PFSK-1 (cell line): Measurements from ENCODE around the gene LMAN2.

Source experiments
- FOXP2 ChIP-seq: optimal IDR thresholded peaks from 2 replicates; pipeline ENCODE3; 2011; ENCODE audit warnings: borderline replicate concordance, control low read depth, inconsistent platforms; ENCODE audit not compliant: insufficient read depth; ENCODE audit errors: extremely low read length, extremely low read depth
- POLR2AphosphoS5 ChIP-seq: IDR thresholded peaks from 2 replicates; pipeline ENCODE4 v1.6.1; 2012; ENCODE audit warnings: low read depth, mild to moderate bottlenecking, control low read depth, low read length, moderate library complexity
- SIN3A ChIP-seq: IDR thresholded peaks from 2 replicates; pipeline ENCODE4 v1.6.1; 2012; ENCODE audit warnings: mild to moderate bottlenecking, low read length, moderate library complexity, borderline replicate concordance; ENCODE audit not compliant: insufficient read depth
- TAF1 ChIP-seq: IDR thresholded peaks from 2 replicates; pipeline ENCODE4 v1.6.1; 2012; ENCODE audit warnings: low read length, control low read depth, borderline replicate concordance; ENCODE audit not compliant: insufficient read depth
- TF ChIP-seq, protein P1 (sequence below), 2 experiments: IDR thresholded peaks; 2 replicates each; pipeline versions ENCODE4 v1.6.1 to v1.8.0; 2011 to 2012; ENCODE audit warnings: low read depth in 2 of 2, low read length in 2 of 2, control low read depth in 1 of 2, inconsistent platforms in 1 of 2, mild to moderate bottlenecking in 1 of 2, moderate library complexity in 1 of 2; ENCODE audit not compliant: insufficient read depth in 1 of 2

The LMAN2 gene

DNA sequence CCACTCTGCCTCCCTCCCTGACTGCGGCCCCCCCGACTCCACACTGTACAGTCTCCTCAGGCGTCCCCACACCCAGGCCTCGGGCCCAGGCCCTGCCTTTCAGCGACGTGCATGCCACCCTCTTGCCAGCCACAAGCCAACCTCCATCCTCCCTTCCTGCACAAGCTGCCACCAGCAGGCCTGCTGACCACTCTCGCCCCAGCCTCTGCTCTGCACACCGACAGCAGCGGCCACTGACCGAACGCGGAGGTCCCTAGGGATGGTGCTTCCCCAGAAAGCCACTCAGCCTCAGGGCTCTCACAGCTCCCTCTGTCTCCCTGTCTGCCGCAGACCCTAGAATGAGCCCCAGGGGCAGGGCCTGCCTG, 18.6 kb downstream of the LMAN2 start:
- TF ChIP-seq, protein P1, sequence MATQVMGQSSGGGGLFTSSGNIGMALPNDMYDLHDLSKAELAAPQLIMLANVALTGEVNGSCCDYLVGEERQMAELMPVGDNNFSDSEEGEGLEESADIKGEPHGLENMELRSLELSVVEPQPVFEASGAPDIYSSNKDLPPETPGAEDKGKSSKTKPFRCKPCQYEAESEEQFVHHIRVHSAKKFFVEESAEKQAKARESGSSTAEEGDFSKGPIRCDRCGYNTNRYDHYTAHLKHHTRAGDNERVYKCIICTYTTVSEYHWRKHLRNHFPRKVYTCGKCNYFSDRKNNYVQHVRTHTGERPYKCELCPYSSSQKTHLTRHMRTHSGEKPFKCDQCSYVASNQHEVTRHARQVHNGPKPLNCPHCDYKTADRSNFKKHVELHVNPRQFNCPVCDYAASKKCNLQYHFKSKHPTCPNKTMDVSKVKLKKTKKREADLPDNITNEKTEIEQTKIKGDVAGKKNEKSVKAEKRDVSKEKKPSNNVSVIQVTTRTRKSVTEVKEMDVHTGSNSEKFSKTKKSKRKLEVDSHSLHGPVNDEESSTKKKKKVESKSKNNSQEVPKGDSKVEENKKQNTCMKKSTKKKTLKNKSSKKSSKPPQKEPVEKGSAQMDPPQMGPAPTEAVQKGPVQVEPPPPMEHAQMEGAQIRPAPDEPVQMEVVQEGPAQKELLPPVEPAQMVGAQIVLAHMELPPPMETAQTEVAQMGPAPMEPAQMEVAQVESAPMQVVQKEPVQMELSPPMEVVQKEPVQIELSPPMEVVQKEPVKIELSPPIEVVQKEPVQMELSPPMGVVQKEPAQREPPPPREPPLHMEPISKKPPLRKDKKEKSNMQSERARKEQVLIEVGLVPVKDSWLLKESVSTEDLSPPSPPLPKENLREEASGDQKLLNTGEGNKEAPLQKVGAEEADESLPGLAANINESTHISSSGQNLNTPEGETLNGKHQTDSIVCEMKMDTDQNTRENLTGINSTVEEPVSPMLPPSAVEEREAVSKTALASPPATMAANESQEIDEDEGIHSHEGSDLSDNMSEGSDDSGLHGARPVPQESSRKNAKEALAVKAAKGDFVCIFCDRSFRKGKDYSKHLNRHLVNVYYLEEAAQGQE (IDR thresholded peaks at IDR 0.05; ENCODE audit: insufficient read depth in 1 of 2, low read depth in 2 of 2, low read length in 2 of 2): no peak
- TF ChIP-seq FOXP2: no peak

DNA sequence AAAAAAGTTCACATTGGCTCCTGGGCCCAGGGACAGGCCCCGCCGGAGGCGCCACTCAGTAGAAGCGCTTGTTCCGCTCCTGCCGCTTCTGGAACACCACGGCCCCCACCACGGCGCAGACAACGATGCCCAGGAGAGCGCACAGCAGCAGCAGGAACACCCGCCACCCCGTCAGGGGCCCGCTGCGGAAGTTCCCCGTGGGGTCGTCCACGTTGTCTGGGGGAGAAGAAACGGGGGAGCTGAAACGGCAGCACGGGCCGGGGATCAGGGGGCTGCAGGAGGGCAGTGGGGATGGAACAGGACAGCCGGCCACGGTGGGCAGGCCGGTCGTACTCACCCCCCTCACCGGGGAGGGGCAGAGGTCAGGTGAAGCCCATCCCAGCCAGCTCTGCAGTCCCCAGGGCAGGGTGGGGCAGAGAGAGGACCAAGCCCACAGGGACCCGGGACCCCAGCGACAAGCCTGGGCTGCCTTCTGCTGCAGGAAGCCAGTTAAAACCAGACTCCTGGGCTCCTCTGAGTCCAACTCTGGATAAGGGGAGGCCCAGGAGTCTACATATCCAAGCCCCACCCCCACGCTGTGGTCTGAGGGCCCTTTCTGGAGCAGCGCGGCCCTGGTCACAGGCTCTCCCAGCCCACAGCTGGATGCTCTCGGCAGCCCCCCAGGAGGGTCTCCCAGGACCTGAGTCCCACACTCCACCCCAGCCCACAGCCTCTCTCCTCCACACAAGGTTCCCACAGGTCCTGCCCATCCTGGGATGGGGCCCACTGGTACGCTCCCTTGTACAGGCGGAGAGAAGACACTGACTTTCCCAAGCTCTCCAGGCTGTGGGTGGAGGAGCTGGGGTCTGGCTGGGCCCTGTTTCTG, 19.2 kb downstream of the LMAN2 start:
- TF ChIP-seq, protein P1 (IDR thresholded peaks at IDR 0.05; ENCODE audit: insufficient read depth in 1 of 2, low read depth in 2 of 2, low read length in 2 of 2): no peak
- TF ChIP-seq POLR2AphosphoS5 (no peak), FOXP2 (no peak), SIN3A (no peak), TAF1 (no peak)

DNA sequence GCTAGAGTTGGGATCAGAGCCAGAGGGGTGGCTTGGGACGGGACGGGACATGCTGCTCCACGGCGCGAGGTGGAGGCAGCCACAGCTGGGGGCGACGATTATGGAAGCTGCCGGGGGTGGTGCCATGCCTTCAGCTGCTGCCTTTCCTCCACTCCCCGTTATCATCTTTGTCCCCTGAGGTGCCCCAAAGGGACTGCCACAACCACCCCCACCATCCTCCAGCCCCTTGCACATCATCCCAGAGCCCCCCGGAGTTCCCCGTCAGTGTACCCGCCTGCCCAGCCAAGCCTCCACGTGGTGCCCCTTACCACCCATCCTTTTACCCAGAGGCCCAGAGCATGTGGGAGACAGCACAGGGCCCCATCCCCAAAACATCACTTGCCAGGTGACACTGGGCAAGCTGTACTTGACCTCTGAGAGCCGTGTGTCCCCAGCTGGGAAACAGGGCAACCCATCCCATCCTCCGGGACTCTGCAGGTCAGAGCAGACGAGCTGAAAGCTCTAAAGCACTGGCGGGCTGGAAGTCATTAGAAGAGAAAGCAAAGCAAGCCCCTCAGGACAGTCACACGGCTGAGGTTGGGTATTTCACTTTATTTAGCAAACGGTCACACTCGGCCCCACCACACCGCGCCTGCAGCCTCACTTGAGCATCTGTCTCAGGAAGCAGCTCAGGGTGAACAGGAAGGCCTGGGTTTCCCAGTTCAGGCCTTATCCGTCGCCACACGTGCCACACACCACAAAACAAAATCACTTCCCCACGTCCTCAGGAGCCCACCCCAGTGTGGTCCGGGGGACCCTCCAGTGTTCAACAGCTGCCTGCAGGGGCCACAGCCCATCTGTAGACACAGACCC, 20.3 kb downstream of the LMAN2 start:
- TF ChIP-seq SIN3A (no peak), POLR2AphosphoS5 (no peak), TAF1 (no peak), FOXP2 (no peak)
- TF ChIP-seq, protein P1 (IDR thresholded peaks at IDR 0.05; ENCODE audit: insufficient read depth in 1 of 2, low read depth in 2 of 2, low read length in 2 of 2): no peak

GRCh38 chr5:177329883-177330282, 21.6 kb downstream of the LMAN2 start:
- TF ChIP-seq TAF1: no peak
- TF ChIP-seq SIN3A: no peak
- no peak for TF ChIP-seq POLR2AphosphoS5
- no peak for TF ChIP-seq FOXP2
- TF ChIP-seq, protein P1 (IDR thresholded peaks at IDR 0.05; ENCODE audit: insufficient read depth in 1 of 2, low read depth in 2 of 2, low read length in 2 of 2): no peak
